H1 (cell line): ENCODE data around the gene R3HCC1L. TPM values are rescaled to one million over a fixed set of nuclear protein-coding genes. Genes with fewer than 3 reads are reported as not detected.

Source experiments
- CTCF ChIA-PET: fragments of 300-600 bp; sonication (Branson Sonifier 250); formaldehyde crosslinking; loops from one replicate; lab custom pipeline; 2021; ENCODE audit not compliant: partially characterized antibody; lab: Charles Lee
- POLR2A ChIA-PET: fragments of 300-600 bp; sonication (Branson Sonifier 250); formaldehyde crosslinking; loops from one replicate; lab custom pipeline; 2021; ENCODE audit warnings: inconsistent platforms; ENCODE audit not compliant: partially characterized antibody; lab: Charles Lee
- DNase-seq, 2 experiments: peaks; one replicate each; pipeline versions ENCODE4 v3.0.0 to v3.0.0-alpha.2; 2010 to 2022; ENCODE audit warnings: low spot score in 2 of 2, low read depth in 1 of 2, mixed read lengths in 1 of 2
- FAIRE-seq: peaks from 2 replicates; lab custom pipeline; 2011; peaks lifted over from hg19 to GRCh38; lab: Jason Lieb, UNC
- H2AFZ ChIP-seq: 2 replicates; pipeline ENCODE4 v1.8.1; 2012; ENCODE audit warnings: low read length, inconsistent platforms
- H2AK5ac ChIP-seq: 2 replicates; pipeline ENCODE4 v1.6.1; 2013; ENCODE audit warnings: low read depth, low read length
- H2BK120ac ChIP-seq: replicated peaks from 2 replicates; pipeline ENCODE3; 2013; ENCODE audit warnings: low read depth, low read length, inconsistent platforms
- H2BK12ac ChIP-seq: 2 replicates; pipeline ENCODE4 v1.6.1; 2013; ENCODE audit warnings: low read depth, low read length
- H2BK15ac ChIP-seq: 2 replicates; pipeline ENCODE4 v1.6.1; 2013; ENCODE audit warnings: low read length
- H2BK20ac ChIP-seq: 2 replicates; pipeline ENCODE4 v1.6.1; 2013; ENCODE audit warnings: low read length
- H2BK5ac ChIP-seq: 2 replicates; pipeline ENCODE4 v1.6.1; 2013; ENCODE audit warnings: low read depth, low read length
- H3K14ac ChIP-seq: 2 replicates; pipeline ENCODE4 v1.6.1; 2013; ENCODE audit warnings: inconsistent platforms; ENCODE audit not compliant: insufficient read length
- H3K18ac ChIP-seq: 2 replicates; pipeline ENCODE4 v1.6.1; 2013; ENCODE audit warnings: low read length; ENCODE audit errors: extremely low read depth
- H3K23ac ChIP-seq: 2 replicates; pipeline ENCODE4 v1.6.1; 2013; ENCODE audit warnings: inconsistent platforms; ENCODE audit not compliant: insufficient read length
- H3K23me2 ChIP-seq: 2 replicates; pipeline ENCODE4 v1.6.1; 2013; ENCODE audit warnings: low read depth, low read length
- H3K27ac ChIP-seq: 2 replicates; pipeline ENCODE4 v1.6.1; 2011; ENCODE audit warnings: low read depth, low read length, inconsistent platforms
- H3K27me3 ChIP-seq, 4 experiments: replicated peaks in 1 of 4; 1 replicate in 1 of 4; 2 replicates in 3 of 4; pipeline versions ENCODE4 v1.6.1 to v1.8.1; 2011 to 2013; ENCODE audit warnings: low read length in 3 of 4, mild to moderate bottlenecking in 3 of 4, inconsistent platforms in 2 of 4, mixed read lengths in 2 of 4, moderate library complexity in 1 of 4; ENCODE audit not compliant: control insufficient read depth in 3 of 4, insufficient read depth in 3 of 4; ENCODE audit errors: extremely low read depth in 1 of 4
- H3K36me3 ChIP-seq, 4 experiments: 2 replicates each; pipeline versions ENCODE4 v1.6.1 to v1.8.1; 2011 to 2013; ENCODE audit warnings: mild to moderate bottlenecking in 4 of 4, low read length in 3 of 4, moderate library complexity in 2 of 4, control low read depth in 1 of 4, inconsistent platforms in 1 of 4; ENCODE audit not compliant: insufficient read depth in 4 of 4, control insufficient read depth in 2 of 4
- H3K4ac ChIP-seq: replicated peaks from 2 replicates; pipeline ENCODE3; 2013; ENCODE audit warnings: low read length, low read depth, mixed read lengths, inconsistent platforms; ENCODE audit not compliant: insufficient read length
- H3K4me1 ChIP-seq, 4 experiments: replicated peaks in 1 of 4; 1 replicate in 1 of 4; 2 replicates in 3 of 4; pipeline versions ENCODE4 v1.6.1 to v1.8.1; 2011 to 2013; ENCODE audit warnings: low read length in 3 of 4, inconsistent platforms in 2 of 4, mixed read lengths in 1 of 4; ENCODE audit not compliant: insufficient read depth in 4 of 4, control insufficient read depth in 3 of 4
- H3K4me2 ChIP-seq, 2 experiments: 2 replicates each; pipeline versions ENCODE4 v1.6.1 to v1.8.1; 2011 to 2013; ENCODE audit warnings: low read depth in 2 of 2, low read length in 2 of 2, control low read depth in 1 of 2, inconsistent platforms in 1 of 2, mild to moderate bottlenecking in 1 of 2; ENCODE audit not compliant: insufficient read depth in 1 of 2
- H3K4me3 ChIP-seq, 4 experiments: fragments of 200-600, 300-600 bp in 1 of 4; sonication (generic), shearing (Covaris generic), sonication (Bioruptor Twin) in 1 of 4; 2 replicates each; pipeline versions ENCODE4 v1.5.1 to v1.8.1; 2011 to 2016; ENCODE audit warnings: low read length in 4 of 4, low read depth in 3 of 4, control low read depth in 2 of 4, inconsistent platforms in 2 of 4, mild to moderate bottlenecking in 2 of 4, mixed read lengths in 1 of 4, moderate library complexity in 1 of 4; ENCODE audit not compliant: insufficient read depth in 2 of 4; ENCODE audit errors: extremely low read depth in 1 of 4
- H3K56ac ChIP-seq: replicated peaks from 2 replicates; pipeline ENCODE3; 2013; ENCODE audit warnings: low read depth, mild to moderate bottlenecking, mixed read lengths, low read length, inconsistent platforms; ENCODE audit not compliant: insufficient read length
- H3K79me1 ChIP-seq: 2 replicates; pipeline ENCODE4 v1.6.1; 2013; ENCODE audit warnings: low read depth, low read length, control low read depth
- H3K79me2 ChIP-seq, 2 experiments: 2 replicates each; pipeline versions ENCODE4 v1.6.1 to v1.8.1; 2012 to 2013; ENCODE audit warnings: low read length in 2 of 2, mild to moderate bottlenecking in 2 of 2, inconsistent platforms in 1 of 2; ENCODE audit not compliant: insufficient read depth in 2 of 2, control insufficient read depth in 1 of 2
- H3K9ac ChIP-seq, 4 experiments: replicated peaks in 1 of 4; 1 replicate in 1 of 4; 2 replicates in 3 of 4; pipeline versions ENCODE4 v1.6.1 to v1.8.1; 2011 to 2013; ENCODE audit warnings: low read depth in 3 of 4, low read length in 3 of 4, control low read depth in 2 of 4, mild to moderate bottlenecking in 2 of 4, moderate library complexity in 2 of 4, inconsistent platforms in 1 of 4; ENCODE audit errors: extremely low read depth in 1 of 4
- H3K9me3 ChIP-seq, 2 experiments: 2 replicates each; pipeline versions ENCODE4 v1.6.1 to v1.8.1; 2012 to 2013; ENCODE audit warnings: mild to moderate bottlenecking in 2 of 2, moderate library complexity in 2 of 2, control low read depth in 1 of 2, inconsistent platforms in 1 of 2, low read depth in 1 of 2, low read length in 1 of 2, mixed read lengths in 1 of 2; ENCODE audit not compliant: insufficient read depth in 2 of 2
- H4K20me1 ChIP-seq, 2 experiments: replicated peaks in 1 of 2; 2 replicates each; pipeline versions ENCODE3 to v1.8.1; 2011 to 2013; ENCODE audit warnings: inconsistent platforms in 2 of 2, low read length in 2 of 2, mild to moderate bottlenecking in 1 of 2; ENCODE audit not compliant: insufficient read depth in 2 of 2, control insufficient read depth in 1 of 2
- H4K5ac ChIP-seq: 2 replicates; pipeline ENCODE4 v1.6.1; 2013; ENCODE audit warnings: low read length, low read depth, mixed read lengths, inconsistent platforms; ENCODE audit not compliant: insufficient read length
- H4K8ac ChIP-seq: 2 replicates; pipeline ENCODE4 v1.8.0; 2013; ENCODE audit warnings: mild to moderate bottlenecking, moderate library complexity, low read length, inconsistent platforms; ENCODE audit not compliant: insufficient read depth; ENCODE audit errors: extremely low read depth
- H4K91ac ChIP-seq: replicated peaks from 2 replicates; pipeline ENCODE3; 2013; ENCODE audit warnings: low read length, mixed read lengths, inconsistent platforms; ENCODE audit not compliant: insufficient read length
- BACH1 ChIP-seq: IDR thresholded peaks from 2 replicates; pipeline ENCODE4 v1.6.1; 2012; ENCODE audit warnings: low read length, improper control_type of control experiment
- HDAC6 ChIP-seq: IDR thresholded peaks from one replicate; pipeline ENCODE4 v1.7.1; 2012; ENCODE audit warnings: low read depth, mild to moderate bottlenecking, inconsistent platforms, low read length, moderate library complexity
- KDM5A ChIP-seq: fragments of 200-600 bp; IDR thresholded peaks from 2 replicates; pipeline ENCODE4 v1.7.1; 2012; ENCODE audit warnings: mild to moderate bottlenecking, low read length, inconsistent platforms, mixed read lengths
- NANOG ChIP-seq: IDR thresholded peaks from 2 replicates; pipeline ENCODE4 v1.6.1; 2011; ENCODE audit warnings: low read length, low read depth, mild to moderate bottlenecking, inconsistent platforms; ENCODE audit not compliant: insufficient read depth, poor library complexity, severe bottlenecking
- TAF1 ChIP-seq: IDR thresholded peaks from 2 replicates; pipeline ENCODE4 v1.6.1; 2011; ENCODE audit warnings: mild to moderate bottlenecking, low read depth, low read length
- WGBS, 2 experiments: shearing (Covaris generic) in 1 of 2; methylation state at CpG; one replicate each; pipeline versions ENCODE4 v1.1.6 to v1.1.7; 2013 to 2015; ENCODE audit warnings: low lambda C conversion rate in 2 of 2, mixed read lengths in 2 of 2, inconsistent platforms in 1 of 2, low coverage in 1 of 2, missing lambda C conversion rate in 1 of 2; ENCODE audit not compliant: insufficient replicate concordance in 2 of 2, insufficient coverage in 1 of 2, insufficient read length in 1 of 2; ENCODE audit errors: extremely low coverage in 1 of 2, missing lambda C conversion rate in 1 of 2; 5-methylcytosine and 5-hydroxymethylcytosine counted together
- polyA plus RNA-seq, 7 experiments: library from polyadenylated mRNA; depleted of rRNA in 3 of 7; stranded (reverse) in 5 of 7; unstranded in 2 of 7; fragments of >200 nt in 5 of 7; fragments of 200-250 nt in 2 of 7; gene quantifications; 1 replicate in 5 of 7; 2 replicates in 1 of 7; 4 replicates in 1 of 7; pipeline versions ENCODE4 v1.2.1 to v1.2.3, GENCODE V29; 2011 to 2013; ENCODE audit warnings: missing spikeins in 2 of 7, mixed read lengths in 2 of 7
- total RNA-seq: library from RNA; stranded (reverse); fragmentation: NEBNext Ultra II Directional; extraction: Animal tissue kit (Norgen Biotek cat#: 25700); gene quantifications from 2 replicates; pipeline ENCODE4 v1.2.1, GENCODE V29; 2021

R3HCC1L gene
- total and polyA plus RNA-seq, 2 of the 8 experiments (the other 6 are each of a cell fraction or from before 2014, with no cell fraction given), result 6.9 to 13.9 TPM

DNA sequence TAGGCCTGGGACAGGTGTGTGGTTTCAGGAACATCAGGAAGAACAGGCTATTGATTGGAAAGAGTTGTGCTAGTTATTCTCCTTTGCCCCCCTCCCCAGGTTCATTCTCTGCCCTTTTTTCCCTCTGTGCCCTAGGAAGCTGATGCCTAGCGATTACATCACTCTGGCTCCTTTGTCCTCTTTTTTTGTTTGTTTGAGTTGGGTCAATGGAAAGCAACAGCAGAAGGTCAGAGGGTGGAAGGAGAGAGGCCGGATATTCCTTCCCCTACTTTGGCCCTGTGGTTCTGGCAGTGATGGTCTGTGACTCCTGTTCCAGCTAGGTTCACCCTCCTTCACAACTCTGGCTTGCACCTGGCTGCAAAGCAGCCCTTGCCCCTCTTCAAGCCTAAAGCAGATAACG, 114.7 kb downstream of the R3HCC1L start:
- DNase-seq (no peak), FAIRE-seq (no peak)
- Histone ChIP-seq H2AK5ac (no peak overlapping the region), H2AFZ (no peak overlapping the region), H2BK120ac (no peak overlapping the region), H3K23me2 (no peaks in the 10 kb centered on the region), H4K91ac (no peak overlapping the region), H3K36me3 (peaks cover 0 to 11% (median 5%) of the 10 kb centered on the region in 4 experiments; a peak in 6 of 8 replicates), H3K9me3 (no peaks in the 10 kb centered on the region), H4K8ac (no peak overlapping the region), H2BK15ac (no peak overlapping the region), H4K20me1 (no peaks in the 10 kb centered on the region), H3K4me3 (no peak overlapping the region), H3K14ac (no peak overlapping the region), H3K4ac (no peak overlapping the region), H2BK20ac (no peak overlapping the region), H3K27me3 (no peaks in the 10 kb centered on the region), H4K5ac (no peak overlapping the region), H3K27ac (no peak overlapping the region), H2BK5ac (no peak overlapping the region), H3K23ac (no peak overlapping the region), H3K79me2 (no peaks in the 10 kb centered on the region), H3K4me2 (no peak overlapping the region), H3K4me1 (peaks cover 0 to 5% (median under 1%) of the 10 kb centered on the region in 4 experiments; a peak in 3 of 7 replicates), H2BK12ac (no peak overlapping the region), H3K18ac (no peak overlapping the region), H3K56ac (no peak overlapping the region), H3K9ac (no peak overlapping the region; a peak in 1 of 7 replicates), H3K79me1 (no peaks in the 10 kb centered on the region)
- TF ChIP-seq HDAC6 (no peak), BACH1 (no peak), KDM5A (no peak), NANOG (no peak), TAF1 (no peak)
- CTCF ChIA-PET, result interaction anchor here (1.0 to 2.5 kb wide), 3 partner anchors 14 to 60 kb away, joined by 4 to 14 read pairs (median 7); partner anchors contain the start of gene LOXL4
- POLR2A ChIA-PET, result interaction anchor here (1.3 kb wide), 1 partner anchor 20 kb away, joined by 4 read pairs; no protein-coding TSS in a partner anchor
- 87% methylated on average over 3 of the region's 3 CpGs; no CpG with 5 or more reads in 1 of the 2 experiments for WGBS, 2 experiments
